K562 (cell line): ENCODE measurements around the gene PRR30. TPM values are rescaled to one million over a fixed set of nuclear protein-coding genes. Genes with fewer than 3 reads are reported as not detected.

Experiments used
- ATAC-seq: fragments of 200-7000 bp; cut with Tn5 transposase; 3 replicates; pipeline ENCODE4 v1.9.1; 2020; ENCODE audit warnings: moderate library complexity
- BruUV-seq: library from RNA; stranded (reverse); fragments of 400-500 nt; replicated peaks from 2 replicates; lab custom pipeline; 2021; lab: Mats Ljungman, UMichigan
- CTCF ChIA-PET: fragments of 300-600 bp; formaldehyde crosslinking; extraction: SDS; loops from one replicate; lab custom pipeline; 2021; ENCODE audit warnings: low intra/inter-chr PET ratio; lab: Yijun Ruan, JAX
- POLR2A ChIA-PET: fragments of 300-600, 350-650 bp; sonication (Branson Sonifier 250); formaldehyde crosslinking; extraction: SDS; loops from one replicate; lab custom pipeline; 2021; ENCODE audit warnings: antibody characterized with exemption, inconsistent platforms; lab: Yijun Ruan, JAX
- DNase-seq, 4 experiments: peaks; one replicate each; pipeline versions ENCODE4 v3.0.0 to v3.0.0-alpha.2; 2011 to 2018; ENCODE audit warnings: low spot score in 3 of 4, mixed read lengths in 3 of 4; ENCODE audit errors: extremely low read depth in 1 of 4
- FAIRE-seq: peaks from 2 replicates; lab custom pipeline; 2011; peaks lifted over from hg19 to GRCh38; lab: Jason Lieb, UNC
- H2AFZ ChIP-seq: 2 replicates; pipeline ENCODE4 v1.6.0; 2011; ENCODE audit warnings: low read depth, low read length, control low read depth, inconsistent platforms
- H3K27ac ChIP-seq: fragments of 200-600 bp; 3 replicates; pipeline ENCODE4 v1.8.0; 2011; ENCODE audit warnings: low read depth, mild to moderate bottlenecking, control low read depth, inconsistent platforms, low read length, moderate library complexity, mixed read lengths; ENCODE audit errors: extremely low read depth
- H3K27me3 ChIP-seq, 2 experiments: fragments of 300-600 bp in 1 of 2; 2 replicates in 1 of 2; 3 replicates in 1 of 2; pipeline versions ENCODE4 v1.6.0 to v1.8.0; 2011; ENCODE audit warnings: inconsistent platforms in 2 of 2, low read length in 2 of 2, mild to moderate bottlenecking in 1 of 2, mixed read lengths in 1 of 2, moderate library complexity in 1 of 2; ENCODE audit not compliant: control insufficient read depth in 2 of 2, insufficient read depth in 2 of 2
- H3K36me3 ChIP-seq: fragments of 300-600 bp; 3 replicates; pipeline ENCODE4 v1.8.0; 2011; ENCODE audit warnings: mild to moderate bottlenecking, low read length, inconsistent platforms; ENCODE audit not compliant: control insufficient read depth, insufficient read depth
- H3K4me1 ChIP-seq, 2 experiments: fragments of 200-600 bp in 1 of 2; replicated peaks in 1 of 2; 2 replicates in 1 of 2; 3 replicates in 1 of 2; pipeline versions ENCODE4 v1.5.1 to v1.8.0; 2011; ENCODE audit warnings: inconsistent platforms in 2 of 2, low read length in 2 of 2, mild to moderate bottlenecking in 1 of 2, mixed read lengths in 1 of 2, moderate library complexity in 1 of 2; ENCODE audit not compliant: control insufficient read depth in 2 of 2, insufficient read depth in 2 of 2
- H3K4me2 ChIP-seq: 2 replicates; pipeline ENCODE4 v1.6.1; 2011; ENCODE audit warnings: low read length, control low read depth, inconsistent platforms, mixed read lengths; ENCODE audit not compliant: insufficient read depth
- H3K4me3 ChIP-seq: fragments of 200-600 bp; sonication (generic), shearing (Covaris generic); 2 replicates; pipeline ENCODE4 v1.5.1; 2016; ENCODE audit warnings: control low read depth, inconsistent platforms
- H3K79me2 ChIP-seq: fragments of 200-600 bp; 3 replicates; pipeline ENCODE4 v1.8.0; 2011; ENCODE audit warnings: low read length, inconsistent platforms; ENCODE audit not compliant: control insufficient read depth, insufficient read depth
- H3K9ac ChIP-seq, 2 experiments: 2 replicates each; pipeline versions ENCODE4 v1.6.0 to v1.6.1; 2011; ENCODE audit warnings: low read depth in 2 of 2, low read length in 2 of 2, control low read depth in 1 of 2, inconsistent platforms in 1 of 2, mild to moderate bottlenecking in 1 of 2, mixed read lengths in 1 of 2; ENCODE audit not compliant: insufficient read depth in 1 of 2
- H3K9me1 ChIP-seq: one replicate; pipeline ENCODE4 v1.6.0; 2011; ENCODE audit warnings: inconsistent platforms, mild to moderate bottlenecking, low read length, moderate library complexity; ENCODE audit not compliant: control insufficient read depth, insufficient read depth
- H3K9me3 ChIP-seq: replicated peaks from 2 replicates; pipeline ENCODE4 v1.5.1; 2011; ENCODE audit warnings: low read depth, low read length, inconsistent platforms; ENCODE audit not compliant: control insufficient read depth, insufficient read depth
- H4K20me1 ChIP-seq: replicated peaks from 2 replicates; pipeline ENCODE4 v1.6.1; 2011; ENCODE audit warnings: low read length, inconsistent platforms, mixed read lengths; ENCODE audit not compliant: control insufficient read depth, insufficient read depth
- LCOR ChIP-seq: sonication (generic); formaldehyde crosslinking; IDR thresholded peaks from 2 replicates; pipeline ENCODE4 v1.8.0; 2022; ENCODE audit warnings: mild to moderate bottlenecking, missing genetic modification reagents
- MAX ChIP-seq: sonication (generic); formaldehyde crosslinking; IDR thresholded peaks from 2 replicates; pipeline ENCODE4 v1.9.0; 2022; ENCODE audit warnings: mild to moderate bottlenecking, missing genetic modification reagents
- WGBS: fragments of 100-300 bp; shearing (Covaris generic); methylation state at CpG from one replicate; pipeline ENCODE4 v1.1.6; 2016; ENCODE audit warnings: low coverage, mixed read lengths; ENCODE audit not compliant: insufficient coverage; ENCODE audit errors: missing lambda C conversion rate; 5-methylcytosine and 5-hydroxymethylcytosine counted together
- in situ Hi-C: fragments of 300-500 bp; cut with MboI; formaldehyde crosslinking; loops from 4 replicates; pipeline ENCODE4 v1.15.0; 2018; ENCODE audit warnings: inconsistent platforms, mixed read lengths
- intact Hi-C: fragments of 100-400 bp; cut with micrococcal nuclease; formaldehyde crosslinking; loops from 2 replicates; pipeline ENCODE4 v1.14.2; 2022
- polyA plus RNA-seq, 8 experiments: library from polyadenylated mRNA; depleted of rRNA in 4 of 8; stranded (reverse) in 5 of 8; unstranded in 3 of 8; fragments of >200 nt; fragmentation: Nextera tagmentation in 2 of 8; fragmentation: Illumina TruSeq in 1 of 8; extraction: Ambion mirVana in 2 of 8; extraction: Trizol in 1 of 8; gene quantifications; 2 replicates each; pipeline versions ENCODE4 v1.2.1 to v1.2.3, GENCODE V29; 2011 to 2014; ENCODE audit warnings: inconsistent platforms in 1 of 8, missing spikeins in 1 of 8
- total RNA-seq, 7 experiments: library from RNA; depleted of rRNA in 6 of 7; stranded (reverse); fragments of >200 nt in 6 of 7; fragmentation: Illumina TruSeq in 2 of 7; extraction: Trizol in 2 of 7; gene quantifications; 2 replicates each; pipeline versions ENCODE4 v1.2.1 to v1.2.3, GENCODE V29; 2011 to 2021; ENCODE audit warnings: low replicate concordance in 1 of 7

PRR30 gene
- total and polyA plus RNA-seq, 9 of the 15 experiments (the other 6 are each of a cell fraction or from before 2014, with no cell fraction given) = not detected

GRCh38 chr2:27087823-27088410 lies 51.3 kb downstream of the PRR30 start:
- peak overlapping the region; percentile 89; the same call in 1 of the 2 replicates for H3K4me2 ChIP-seq
- POLR2A ChIA-PET = interaction anchor here (0.5 to 2.1 kb wide), 6 partner anchors 9 to 167 kb away, joined by 3 to 5 read pairs (median 4); no protein-coding TSS in a partner anchor
- H3K27me3 ChIP-seq = no peaks in the 10 kb centered on the region
- FAIRE-seq (no peak), DNase-seq (no peak), ATAC-seq (no peak)
- CTCF ChIA-PET = interaction anchor here (0.6 kb wide), 1 partner anchor 126 kb away, joined by 3 read pairs; no protein-coding TSS in a partner anchor
- no peaks in the 10 kb centered on the region for H3K36me3 ChIP-seq
- no TSS peak for BruUV-seq
- WGBS = 72% methylated on average over 3 of the region's 5 CpGs
- intact Hi-C loops = no loop called here
- no peak overlapping the region for H2AFZ ChIP-seq
- 0 out of 2 replicates have a peak, but pooled peaks have one; percentile 6 for TF ChIP-seq MAX (CRISPR knock-in tag)
- TF ChIP-seq LCOR (CRISPR knock-in tag) = no peak
- no peak overlapping the region for H3K27ac ChIP-seq
- H3K4me3 ChIP-seq = no peak overlapping the region
- peaks cover 10% of the 10 kb centered on the region; the same call in 1 of the 3 replicates for H3K79me2 ChIP-seq
- no peak overlapping the region for H3K9ac ChIP-seq
- H3K4me1 ChIP-seq = peaks cover 48 to 66% of the 10 kb centered on the region in 2 experiments
- no peaks in the 10 kb centered on the region for H3K9me3 ChIP-seq
- H3K9me1 ChIP-seq = no peaks in the 10 kb centered on the region
- in situ Hi-C loops = loop anchor here (5.0 kb wide), 1 partner anchor 126 kb away; no protein-coding TSS in a partner anchor
- no peaks in the 10 kb centered on the region for H4K20me1 ChIP-seq

Other genes with a start within 250 kb of the PRR30 start
Only the 7 nearest of the 22 such genes appear.
- gene OST4, start 67.8 kb downstream of the PRR30 start, total RNA-seq (2014; rRNA removed) = 186 and 199 TPM in 2 replicates
- 263 and 292 TPM in 2 replicates for gene OST4, start 67.8 kb downstream of the PRR30 start, total RNA-seq (2014; rRNA removed; fragmentation: Illumina TruSeq; extraction: Trizol)
- 335 and 366 TPM in 2 replicates for gene OST4, start 67.8 kb downstream of the PRR30 start, total RNA-seq (2015; rRNA removed; fragmentation: Illumina TruSeq; extraction: Trizol)
- gene OST4, start 67.8 kb downstream of the PRR30 start, total RNA-seq (2021) = 239 and 266 TPM in 2 replicates
- gene OST4, start 67.8 kb downstream of the PRR30 start, polyA plus RNA-seq (2011; rRNA removed) = 328 and 435 TPM in 2 replicates
- gene OST4, start 67.8 kb downstream of the PRR30 start, polyA plus RNA-seq (2014; fragmentation: Illumina TruSeq; extraction: Trizol) = 503 and 545 TPM in 2 replicates
- 1,000 to 10,000 TPM; 1,144 to 1,155 TPM for gene OST4, start 67.8 kb downstream of the PRR30 start, polyA plus RNA-seq (2014; fragmentation: Nextera tagmentation; extraction: Ambion mirVana)
- gene OST4, start 67.8 kb downstream of the PRR30 start, polyA plus RNA-seq (2014; rRNA removed) = 355 and 369 TPM in 2 replicates
- 2.2 and 2.7 TPM in 2 replicates for gene EMILIN1, start 60.8 kb downstream of the PRR30 start, total RNA-seq (2014; rRNA removed)
- gene EMILIN1, start 60.8 kb downstream of the PRR30 start, total RNA-seq (2014; rRNA removed; fragmentation: Illumina TruSeq; extraction: Trizol) = 0.04 TPM in 1 of 2 replicates, not detected in the other
- gene EMILIN1, start 60.8 kb downstream of the PRR30 start, total RNA-seq (2015; rRNA removed; fragmentation: Illumina TruSeq; extraction: Trizol) = 0.54 and 0.75 TPM in 2 replicates
- gene EMILIN1, start 60.8 kb downstream of the PRR30 start, total RNA-seq (2021) = 1.0 and 1.5 TPM in 2 replicates
- gene EMILIN1, start 60.8 kb downstream of the PRR30 start, polyA plus RNA-seq (2011; rRNA removed) = 0.24 and 0.43 TPM in 2 replicates
- 0.06 and 0.37 TPM in 2 replicates for gene EMILIN1, start 60.8 kb downstream of the PRR30 start, polyA plus RNA-seq (2014; fragmentation: Illumina TruSeq; extraction: Trizol)
- gene EMILIN1, start 60.8 kb downstream of the PRR30 start, polyA plus RNA-seq (2014; fragmentation: Nextera tagmentation; extraction: Ambion mirVana) = not detected
- 0.94 and 1.1 TPM in 2 replicates for gene EMILIN1, start 60.8 kb downstream of the PRR30 start, polyA plus RNA-seq (2014; rRNA removed)
- gene KHK, start 52.6 kb downstream of the PRR30 start, total RNA-seq (2014; rRNA removed) = 5.8 and 9.8 TPM in 2 replicates
- gene KHK, start 52.6 kb downstream of the PRR30 start, total RNA-seq (2014; rRNA removed; fragmentation: Illumina TruSeq; extraction: Trizol) = 2.4 and 3.6 TPM in 2 replicates
- 8.8 and 9.2 TPM in 2 replicates for gene KHK, start 52.6 kb downstream of the PRR30 start, total RNA-seq (2015; rRNA removed; fragmentation: Illumina TruSeq; extraction: Trizol)
- 10.7 and 13.2 TPM in 2 replicates for gene KHK, start 52.6 kb downstream of the PRR30 start, total RNA-seq (2021)
- gene KHK, start 52.6 kb downstream of the PRR30 start, polyA plus RNA-seq (2011; rRNA removed) = 3.4 and 3.7 TPM in 2 replicates
- gene KHK, start 52.6 kb downstream of the PRR30 start, polyA plus RNA-seq (2014; fragmentation: Illumina TruSeq; extraction: Trizol) = 6.2 TPM in 2 replicates
- 1 to 10 TPM; 1.5 to 2.7 TPM for gene KHK, start 52.6 kb downstream of the PRR30 start, polyA plus RNA-seq (2014; fragmentation: Nextera tagmentation; extraction: Ambion mirVana)
- 4.8 and 5.2 TPM in 2 replicates for gene KHK, start 52.6 kb downstream of the PRR30 start, polyA plus RNA-seq (2014; rRNA removed)
- 0.50 and 0.53 TPM in 2 replicates for gene CGREF1, start 20.3 kb downstream of the PRR30 start, total RNA-seq (2014; rRNA removed)
- 0.29 and 0.33 TPM in 2 replicates for gene CGREF1, start 20.3 kb downstream of the PRR30 start, total RNA-seq (2014; rRNA removed; fragmentation: Illumina TruSeq; extraction: Trizol)
- gene CGREF1, start 20.3 kb downstream of the PRR30 start, total RNA-seq (2015; rRNA removed; fragmentation: Illumina TruSeq; extraction: Trizol) = 0.22 and 0.41 TPM in 2 replicates
- gene CGREF1, start 20.3 kb downstream of the PRR30 start, total RNA-seq (2021) = 0.44 and 0.72 TPM in 2 replicates
- 0.24 and 0.49 TPM in 2 replicates for gene CGREF1, start 20.3 kb downstream of the PRR30 start, polyA plus RNA-seq (2011; rRNA removed)
- gene CGREF1, start 20.3 kb downstream of the PRR30 start, polyA plus RNA-seq (2014; fragmentation: Illumina TruSeq; extraction: Trizol) = 0.37 and 0.42 TPM in 2 replicates
- gene CGREF1, start 20.3 kb downstream of the PRR30 start, polyA plus RNA-seq (2014; fragmentation: Nextera tagmentation; extraction: Ambion mirVana) = under 1 TPM; 0.07 to 0.10 TPM
- gene CGREF1, start 20.3 kb downstream of the PRR30 start, polyA plus RNA-seq (2014; rRNA removed) = 0.41 and 0.88 TPM in 2 replicates
- 0.20 TPM in 1 of 2 replicates, not detected in the other for gene ABHD1, start 15.6 kb downstream of the PRR30 start, total RNA-seq (2014; rRNA removed)
- gene ABHD1, start 15.6 kb downstream of the PRR30 start, total RNA-seq (2014; rRNA removed; fragmentation: Illumina TruSeq; extraction: Trizol) = not detected in 2 replicates
- gene ABHD1, start 15.6 kb downstream of the PRR30 start, total RNA-seq (2015; rRNA removed; fragmentation: Illumina TruSeq; extraction: Trizol) = not detected in 2 replicates
- 0.18 TPM in 1 of 2 replicates, not detected in the other for gene ABHD1, start 15.6 kb downstream of the PRR30 start, total RNA-seq (2021)
- gene ABHD1, start 15.6 kb downstream of the PRR30 start, polyA plus RNA-seq (2011; rRNA removed) = 0.10 and 0.57 TPM in 2 replicates
- gene ABHD1, start 15.6 kb downstream of the PRR30 start, polyA plus RNA-seq (2014; fragmentation: Illumina TruSeq; extraction: Trizol) = 0.10 and 0.28 TPM in 2 replicates
- under 1 TPM in 1 of 2 experiments, not detected in 1; 0.11 TPM for gene ABHD1, start 15.6 kb downstream of the PRR30 start, polyA plus RNA-seq (2014; fragmentation: Nextera tagmentation; extraction: Ambion mirVana)
- gene ABHD1, start 15.6 kb downstream of the PRR30 start, polyA plus RNA-seq (2014; rRNA removed) = 0.16 TPM in 1 of 2 replicates, not detected in the other
- gene PREB, start 4.8 kb downstream of the PRR30 start, total RNA-seq (2014; rRNA removed) = 67.2 and 83.1 TPM in 2 replicates
- 32.5 and 44.3 TPM in 2 replicates for gene PREB, start 4.8 kb downstream of the PRR30 start, total RNA-seq (2014; rRNA removed; fragmentation: Illumina TruSeq; extraction: Trizol)
- gene PREB, start 4.8 kb downstream of the PRR30 start, total RNA-seq (2015; rRNA removed; fragmentation: Illumina TruSeq; extraction: Trizol) = 60.9 and 62.3 TPM in 2 replicates
- 74.8 and 79.1 TPM in 2 replicates for gene PREB, start 4.8 kb downstream of the PRR30 start, total RNA-seq (2021)
- 77.9 and 87.2 TPM in 2 replicates for gene PREB, start 4.8 kb downstream of the PRR30 start, polyA plus RNA-seq (2011; rRNA removed)
- gene PREB, start 4.8 kb downstream of the PRR30 start, polyA plus RNA-seq (2014; fragmentation: Illumina TruSeq; extraction: Trizol) = 78.8 and 84.2 TPM in 2 replicates
- 10 to 100 TPM; 35.1 to 35.4 TPM for gene PREB, start 4.8 kb downstream of the PRR30 start, polyA plus RNA-seq (2014; fragmentation: Nextera tagmentation; extraction: Ambion mirVana)
- gene PREB, start 4.8 kb downstream of the PRR30 start, polyA plus RNA-seq (2014; rRNA removed) = 74.8 and 78.8 TPM in 2 replicates
- not detected in 2 replicates for gene TCF23, start 9.6 kb upstream of the PRR30 start, total RNA-seq (2014; rRNA removed)
- 0.03 TPM in 1 of 2 replicates, not detected in the other for gene TCF23, start 9.6 kb upstream of the PRR30 start, total RNA-seq (2014; rRNA removed; fragmentation: Illumina TruSeq; extraction: Trizol)
- gene TCF23, start 9.6 kb upstream of the PRR30 start, total RNA-seq (2015; rRNA removed; fragmentation: Illumina TruSeq; extraction: Trizol) = 0.07 TPM in 1 of 2 replicates, not detected in the other
- gene TCF23, start 9.6 kb upstream of the PRR30 start, total RNA-seq (2021) = not detected in 2 replicates
- not detected in 2 replicates for gene TCF23, start 9.6 kb upstream of the PRR30 start, polyA plus RNA-seq (2011; rRNA removed)
- not detected in 2 replicates for gene TCF23, start 9.6 kb upstream of the PRR30 start, polyA plus RNA-seq (2014; fragmentation: Illumina TruSeq; extraction: Trizol)
- not detected for gene TCF23, start 9.6 kb upstream of the PRR30 start, polyA plus RNA-seq (2014; fragmentation: Nextera tagmentation; extraction: Ambion mirVana)
- gene TCF23, start 9.6 kb upstream of the PRR30 start, polyA plus RNA-seq (2014; rRNA removed) = not detected in 2 replicates